Measurements from ENCODE around the gene ACCS. TPM values are rescaled to one million over a fixed set of nuclear protein-coding genes. Genes with fewer than 3 reads are reported as not detected.

Gene ACCS
- total and polyA plus RNA-seq, 2 donors from 2014 or later = 11.4 to 39.0 TPM

- H3K4me1 ChIP-seq (ENCODE audit: control insufficient read depth in 2 of 3, insufficient read depth in 2 of 3, low read depth in 1 of 3, low read length in 3 of 3) = no peaks in the 10 kb centered on the region
- H3K36me3 ChIP-seq (ENCODE audit: control insufficient read depth in 2 of 3, insufficient read depth in 3 of 3, low read length in 3 of 3) = no peaks in the 10 kb centered on the region
- no peak overlapping the region for H3K4me3 ChIP-seq (ENCODE audit: low read length in 3 of 3)
- peaks cover 0 to 10% (median 0%) of the 10 kb centered on the region in 3 donors for H3K9me3 ChIP-seq (ENCODE audit: control insufficient read depth in 2 of 3, insufficient read depth in 1 of 3, low read length in 3 of 3)
- DNase-seq (no peak), FAIRE-seq (no peak)
- no peaks in the 10 kb centered on the region for H3K27me3 ChIP-seq (ENCODE audit: control insufficient read depth, insufficient read depth, low read length)
- TF ChIP-seq CTCF (IDR thresholded peaks at IDR 0.05; ENCODE audit: borderline replicate concordance, extremely low read depth, insufficient read depth) = no peak
- H3K9ac ChIP-seq (ENCODE audit: low read length in 3 of 3) = no peak overlapping the region
- intact Hi-C loops (cut with DNase I) = no loop called here
- H3K27ac ChIP-seq (ENCODE audit: low read depth in 2 of 2, low read length in 2 of 2) = no peak overlapping the region
Measured at GRCh38 chr11:44024977-44025376, 41.1 kb upstream of the ACCS start.

- H3K4me3 ChIP-seq (ENCODE audit: low read length in 3 of 3) = no peak overlapping the region
- TF ChIP-seq CTCF (IDR thresholded peaks at IDR 0.05; ENCODE audit: borderline replicate concordance, extremely low read depth, insufficient read depth) = no peak
- no peak overlapping the region for H3K9ac ChIP-seq (ENCODE audit: low read length in 3 of 3)
- H3K27ac ChIP-seq (ENCODE audit: low read depth in 2 of 2, low read length in 2 of 2) = no peak overlapping the region
- H3K4me1 ChIP-seq (ENCODE audit: control insufficient read depth in 2 of 3, insufficient read depth in 2 of 3, low read depth in 1 of 3, low read length in 3 of 3) = no peaks in the 10 kb centered on the region
- no peaks in the 10 kb centered on the region for H3K27me3 ChIP-seq (ENCODE audit: control insufficient read depth, insufficient read depth, low read length)
- DNase-seq = no peak
- intact Hi-C loops (cut with DNase I) = no loop called here
- no peak for FAIRE-seq
- H3K36me3 ChIP-seq (ENCODE audit: control insufficient read depth in 2 of 3, insufficient read depth in 3 of 3, low read length in 3 of 3) = no peaks in the 10 kb centered on the region
- peaks cover 0 to 10% (median 0%) of the 10 kb centered on the region in 3 donors for H3K9me3 ChIP-seq (ENCODE audit: control insufficient read depth in 2 of 3, insufficient read depth in 1 of 3, low read length in 3 of 3)
Measured at GRCh38 chr11:44025727-44026126, 40.3 kb upstream of the ACCS start.

GRCh38 chr11:44028401-44028800 lies 37.7 kb upstream of the ACCS start:
- H3K27me3 ChIP-seq (ENCODE audit: control insufficient read depth, insufficient read depth, low read length) = no peaks in the 10 kb centered on the region
- TF ChIP-seq CTCF (IDR thresholded peaks at IDR 0.05; ENCODE audit: borderline replicate concordance, extremely low read depth, insufficient read depth) = no peak
- peaks cover 0 to 6% (median 0%) of the 10 kb centered on the region in 3 donors for H3K9me3 ChIP-seq (ENCODE audit: control insufficient read depth in 2 of 3, insufficient read depth in 1 of 3, low read length in 3 of 3)
- FAIRE-seq (no peak), DNase-seq (no peak)
- H3K27ac ChIP-seq (ENCODE audit: low read depth in 2 of 2, low read length in 2 of 2) = no peak overlapping the region
- intact Hi-C loops (cut with DNase I) = no loop called here
- no peak overlapping the region for H3K9ac ChIP-seq (ENCODE audit: low read length in 3 of 3)
- H3K4me3 ChIP-seq (ENCODE audit: low read length in 3 of 3) = no peak overlapping the region
- no peaks in the 10 kb centered on the region for H3K36me3 ChIP-seq (ENCODE audit: control insufficient read depth in 2 of 3, insufficient read depth in 3 of 3, low read length in 3 of 3)
- peaks cover 0 to 7% (median 0%) of the 10 kb centered on the region in 3 donors for H3K4me1 ChIP-seq (ENCODE audit: control insufficient read depth in 2 of 3, insufficient read depth in 2 of 3, low read depth in 1 of 3, low read length in 3 of 3)

Data from kidney (tissue), 14 donors.